Measurements from ENCODE around the gene AJAP1.
A peak's percentile ranks its signal among the peaks of the same experiment; 100 is the strongest.

Gene AJAP1

GRCh38 chr1:4697801-4698200 is 43.4 kb downstream of the AJAP1 start:
- Histone ChIP-seq H2BK15ac (replicated peaks; ENCODE audit: low read depth) (no peak overlapping the region), H2AK5ac (ENCODE audit: low read length) (no peak overlapping the region), H3K18ac (ENCODE audit: low read length) (no peak overlapping the region), H3K9ac (ENCODE audit: low read length) (no peak overlapping the region), H2BK5ac (ENCODE audit: low read length) (no peak overlapping the region), H4K8ac (ENCODE audit: low read depth, low read length) (no peak overlapping the region), H3K4me2 (ENCODE audit: low read length) (no peak overlapping the region), H3K4ac (ENCODE audit: low read depth, low read length) (no peak overlapping the region), H3K4me3 (ENCODE audit: low read length) (no peak overlapping the region), H3K79me2 (ENCODE audit: control insufficient read depth, insufficient read depth, low read length) (no peaks in the 10 kb centered on the region), H3K23ac (ENCODE audit: low read length) (no peak overlapping the region), H3K56ac (ENCODE audit: low read length) (no peak overlapping the region), H3K27ac (ENCODE audit: low read depth, low read length) (no peak overlapping the region), H3K36me3 (ENCODE audit: control insufficient read depth, insufficient read depth, low read length) (no peaks in the 10 kb centered on the region), H3K4me1 (ENCODE audit: control insufficient read depth, low read depth, low read length) (no peaks in the 10 kb centered on the region), H3K79me1 (ENCODE audit: low read length) (no peaks in the 10 kb centered on the region), H4K5ac (ENCODE audit: low read length) (no peak overlapping the region), H3K27me3 (ENCODE audit: insufficient read depth, low read length, poor library complexity) (no peaks in the 10 kb centered on the region), H2BK120ac (ENCODE audit: low read depth, low read length) (no peak overlapping the region)
- no peak for DNase-seq
- WGBS (ENCODE audit: extremely low coverage, insufficient coverage, low lambda C conversion rate): no CpG with 5 or more reads among the region's 19 CpGs

DNA sequence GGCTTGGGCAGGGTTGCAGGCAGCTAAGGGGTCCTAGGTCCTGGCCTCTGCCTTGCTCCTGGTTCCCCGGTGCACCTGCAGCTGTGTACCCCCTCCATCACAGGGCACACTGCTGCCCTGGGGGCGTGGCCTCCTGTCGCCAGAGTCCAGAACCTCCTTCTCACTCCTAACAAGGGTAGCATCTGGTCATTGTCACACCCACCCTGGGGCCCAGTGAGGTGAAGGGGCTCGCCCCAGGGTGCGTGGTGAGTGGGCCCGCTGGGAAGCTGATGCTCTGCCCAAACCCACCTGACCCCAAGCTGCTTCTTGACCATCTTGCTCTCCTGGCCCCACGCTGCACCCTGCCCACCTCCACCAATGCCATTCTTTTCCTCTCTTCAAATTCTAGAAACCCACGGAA is 44.5 kb downstream of the AJAP1 start:
- no peak overlapping the region for H3K4me3 ChIP-seq (ENCODE audit: low read length)
- no peaks in the 10 kb centered on the region for H3K36me3 ChIP-seq (ENCODE audit: control insufficient read depth, insufficient read depth, low read length)
- no peak overlapping the region for H3K56ac ChIP-seq (ENCODE audit: low read length)
- H3K18ac ChIP-seq (ENCODE audit: low read length): no peak overlapping the region
- no peak overlapping the region for H2AK5ac ChIP-seq (ENCODE audit: low read length)
- H3K23ac ChIP-seq (ENCODE audit: low read length): no peak overlapping the region
- no peaks in the 10 kb centered on the region for H3K4me1 ChIP-seq (ENCODE audit: control insufficient read depth, low read depth, low read length)
- no peaks in the 10 kb centered on the region for H3K79me2 ChIP-seq (ENCODE audit: control insufficient read depth, insufficient read depth, low read length)
- no peak overlapping the region for H3K4me2 ChIP-seq (ENCODE audit: low read length)
- H3K79me1 ChIP-seq (ENCODE audit: low read length): no peaks in the 10 kb centered on the region
- H2BK120ac ChIP-seq (ENCODE audit: low read depth, low read length): no peak overlapping the region
- no CpG with 5 or more reads among the region's 8 CpGs for WGBS (ENCODE audit: extremely low coverage, insufficient coverage, low lambda C conversion rate)
- H2BK5ac ChIP-seq (ENCODE audit: low read length): no peak overlapping the region
- no peak overlapping the region for H4K8ac ChIP-seq (ENCODE audit: low read depth, low read length)
- H3K27ac ChIP-seq (ENCODE audit: low read depth, low read length): no peak overlapping the region
- H3K4ac ChIP-seq (ENCODE audit: low read depth, low read length): no peak overlapping the region
- no peaks in the 10 kb centered on the region for H3K27me3 ChIP-seq (ENCODE audit: insufficient read depth, low read length, poor library complexity)
- DNase-seq: no peak
- no peak overlapping the region for H4K5ac ChIP-seq (ENCODE audit: low read length)
- H2BK15ac ChIP-seq (replicated peaks; ENCODE audit: low read depth): no peak overlapping the region
- no peak overlapping the region for H3K9ac ChIP-seq (ENCODE audit: low read length)

- no peak overlapping the region for H2BK5ac ChIP-seq (ENCODE audit: low read length)
- no peak for DNase-seq
- no peaks in the 10 kb centered on the region for H3K79me2 ChIP-seq (ENCODE audit: control insufficient read depth, insufficient read depth, low read length)
- H4K5ac ChIP-seq (ENCODE audit: low read length): no peak overlapping the region
- H3K4me2 ChIP-seq (ENCODE audit: low read length): no peak overlapping the region
- H3K23ac ChIP-seq (ENCODE audit: low read length): no peak overlapping the region
- no peaks in the 10 kb centered on the region for H3K4me1 ChIP-seq (ENCODE audit: control insufficient read depth, low read depth, low read length)
- no peak overlapping the region for H3K9ac ChIP-seq (ENCODE audit: low read length)
- no peak overlapping the region for H3K18ac ChIP-seq (ENCODE audit: low read length)
- no peak overlapping the region for H3K4me3 ChIP-seq (ENCODE audit: low read length)
- no peaks in the 10 kb centered on the region for H3K79me1 ChIP-seq (ENCODE audit: low read length)
- WGBS (ENCODE audit: extremely low coverage, insufficient coverage, low lambda C conversion rate): no CpG with 5 or more reads among the region's 21 CpGs
- H3K27me3 ChIP-seq (ENCODE audit: insufficient read depth, low read length, poor library complexity): no peaks in the 10 kb centered on the region
- H3K56ac ChIP-seq (ENCODE audit: low read length): no peak overlapping the region
- no peak overlapping the region for H2AK5ac ChIP-seq (ENCODE audit: low read length)
- no peak overlapping the region for H3K4ac ChIP-seq (ENCODE audit: low read depth, low read length)
- no peaks in the 10 kb centered on the region for H3K36me3 ChIP-seq (ENCODE audit: control insufficient read depth, insufficient read depth, low read length)
- H3K27ac ChIP-seq (ENCODE audit: low read depth, low read length): no peak overlapping the region
- H2BK15ac ChIP-seq (replicated peaks; ENCODE audit: low read depth): no peak overlapping the region
- no peak overlapping the region for H4K8ac ChIP-seq (ENCODE audit: low read depth, low read length)
- no peak overlapping the region for H2BK120ac ChIP-seq (ENCODE audit: low read depth, low read length)
Observed at GRCh38 chr1:4699376-4700301, 45.2 kb downstream of the AJAP1 start.

DNA sequence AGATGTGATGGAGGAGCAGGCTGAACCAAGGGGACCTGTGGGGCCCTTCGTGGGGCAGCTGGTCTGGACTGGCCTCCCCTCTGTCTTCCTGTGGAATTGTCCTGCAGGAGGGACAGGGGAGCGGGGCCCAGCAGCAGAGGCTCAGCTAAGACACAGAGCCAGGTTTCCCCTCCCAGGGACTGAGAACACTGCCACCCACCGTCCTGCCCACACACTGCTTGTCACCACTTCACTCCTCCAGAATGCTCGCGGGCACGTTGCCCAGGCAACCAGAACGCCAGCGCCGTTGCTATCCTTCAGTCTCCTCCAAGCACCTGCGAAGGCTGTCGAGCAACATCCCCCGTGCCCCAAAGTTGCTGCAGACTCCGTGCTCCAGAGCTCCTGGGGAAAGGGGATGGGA is 46.4 kb downstream of the AJAP1 start:
- no peak overlapping the region for H2BK15ac ChIP-seq (replicated peaks; ENCODE audit: low read depth)
- no peaks in the 10 kb centered on the region for H3K79me1 ChIP-seq (ENCODE audit: low read length)
- no peaks in the 10 kb centered on the region for H3K27me3 ChIP-seq (ENCODE audit: insufficient read depth, low read length, poor library complexity)
- H3K4me3 ChIP-seq (ENCODE audit: low read length): no peak overlapping the region
- H3K9ac ChIP-seq (ENCODE audit: low read length): no peak overlapping the region
- H3K27ac ChIP-seq (ENCODE audit: low read depth, low read length): no peak overlapping the region
- H3K4me2 ChIP-seq (ENCODE audit: low read length): no peak overlapping the region
- H2BK120ac ChIP-seq (ENCODE audit: low read depth, low read length): no peak overlapping the region
- no peak overlapping the region for H3K18ac ChIP-seq (ENCODE audit: low read length)
- no peak for DNase-seq
- H3K36me3 ChIP-seq (ENCODE audit: control insufficient read depth, insufficient read depth, low read length): no peaks in the 10 kb centered on the region
- H3K4me1 ChIP-seq (ENCODE audit: control insufficient read depth, low read depth, low read length): no peaks in the 10 kb centered on the region
- H4K5ac ChIP-seq (ENCODE audit: low read length): no peak overlapping the region
- H3K56ac ChIP-seq (ENCODE audit: low read length): no peak overlapping the region
- H4K8ac ChIP-seq (ENCODE audit: low read depth, low read length): no peak overlapping the region
- H3K4ac ChIP-seq (ENCODE audit: low read depth, low read length): no peak overlapping the region
- no peak overlapping the region for H2BK5ac ChIP-seq (ENCODE audit: low read length)
- H2AK5ac ChIP-seq (ENCODE audit: low read length): no peak overlapping the region
- no CpG with 5 or more reads among the region's 13 CpGs for WGBS (ENCODE audit: extremely low coverage, insufficient coverage, low lambda C conversion rate)
- no peak overlapping the region for H3K23ac ChIP-seq (ENCODE audit: low read length)
- H3K79me2 ChIP-seq (ENCODE audit: control insufficient read depth, insufficient read depth, low read length): no peaks in the 10 kb centered on the region

DNA sequence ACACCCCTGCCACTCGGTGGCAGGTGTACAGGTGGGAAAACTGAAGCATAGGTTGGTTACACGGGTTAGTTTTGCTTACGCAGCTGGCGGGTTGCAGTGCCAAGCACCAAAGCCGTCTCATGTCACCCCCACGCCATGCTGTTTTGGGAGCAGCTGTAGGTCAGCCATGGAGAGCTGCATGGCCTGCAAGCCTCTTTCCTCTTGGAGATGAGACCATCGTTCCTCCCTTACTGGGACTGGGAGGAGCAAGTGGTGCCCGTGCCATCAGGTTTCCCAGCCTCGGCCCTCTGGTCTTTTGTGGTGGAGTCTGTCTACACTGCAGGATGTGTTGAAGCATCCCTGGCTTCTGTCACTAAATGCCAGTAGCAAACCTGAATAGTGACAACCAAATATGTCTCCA is 46.9 kb downstream of the AJAP1 start:
- Histone ChIP-seq H2AK5ac (ENCODE audit: low read length) (no peak overlapping the region), H3K27me3 (ENCODE audit: insufficient read depth, low read length, poor library complexity) (no peaks in the 10 kb centered on the region), H3K4me2 (ENCODE audit: low read length) (no peak overlapping the region), H3K36me3 (ENCODE audit: control insufficient read depth, insufficient read depth, low read length) (no peaks in the 10 kb centered on the region), H3K27ac (ENCODE audit: low read depth, low read length) (no peak overlapping the region), H3K4ac (ENCODE audit: low read depth, low read length) (no peak overlapping the region), H3K79me1 (ENCODE audit: low read length) (no peaks in the 10 kb centered on the region), H3K23ac (ENCODE audit: low read length) (no peak overlapping the region), H4K5ac (ENCODE audit: low read length) (no peak overlapping the region), H2BK120ac (ENCODE audit: low read depth, low read length) (no peak overlapping the region), H3K56ac (ENCODE audit: low read length) (no peak overlapping the region), H3K18ac (ENCODE audit: low read length) (no peak overlapping the region), H3K4me3 (ENCODE audit: low read length) (no peak overlapping the region), H2BK5ac (ENCODE audit: low read length) (no peak overlapping the region), H3K9ac (ENCODE audit: low read length) (no peak overlapping the region), H3K4me1 (ENCODE audit: control insufficient read depth, low read depth, low read length) (no peaks in the 10 kb centered on the region), H4K8ac (ENCODE audit: low read depth, low read length) (no peak overlapping the region), H3K79me2 (ENCODE audit: control insufficient read depth, insufficient read depth, low read length) (no peaks in the 10 kb centered on the region), H2BK15ac (replicated peaks; ENCODE audit: low read depth) (no peak overlapping the region)
- no CpG with 5 or more reads among the region's 9 CpGs for WGBS (ENCODE audit: extremely low coverage, insufficient coverage, low lambda C conversion rate)
- DNase-seq: no peak

DNA sequence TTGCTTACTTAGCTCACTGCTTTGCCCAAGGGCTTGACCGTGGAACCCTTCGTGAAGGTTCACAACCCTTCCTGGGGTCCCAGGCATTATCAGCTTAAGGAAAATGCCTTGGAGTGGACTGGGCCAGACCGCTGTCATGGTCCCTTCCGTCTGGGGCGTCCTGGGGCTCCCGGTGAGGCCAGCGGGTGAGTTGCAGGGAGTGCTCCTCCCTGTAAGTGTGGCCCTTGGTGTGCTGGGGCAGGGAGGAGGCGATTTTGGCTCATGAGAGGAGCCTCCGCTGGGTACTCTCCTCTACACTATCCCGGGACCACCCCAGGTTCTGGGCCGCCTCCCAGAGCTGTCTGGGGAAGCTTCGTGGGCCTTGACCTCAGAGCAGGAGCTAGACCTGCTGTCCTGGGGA is 48.1 kb downstream of the AJAP1 start:
- Histone ChIP-seq H3K56ac (ENCODE audit: low read length) (no peak overlapping the region), H3K4me3 (ENCODE audit: low read length) (no peak overlapping the region), H3K4me2 (ENCODE audit: low read length) (no peak overlapping the region), H2BK120ac (ENCODE audit: low read depth, low read length) (no peak overlapping the region), H3K79me1 (ENCODE audit: low read length) (no peaks in the 10 kb centered on the region), H2AK5ac (ENCODE audit: low read length) (no peak overlapping the region), H3K9ac (ENCODE audit: low read length) (no peak overlapping the region), H2BK15ac (replicated peaks; ENCODE audit: low read depth) (no peak overlapping the region), H3K18ac (ENCODE audit: low read length) (peak overlapping the region; percentile 13), H3K27me3 (ENCODE audit: insufficient read depth, low read length, poor library complexity) (no peaks in the 10 kb centered on the region), H4K5ac (ENCODE audit: low read length) (no peak overlapping the region), H3K4me1 (ENCODE audit: control insufficient read depth, low read depth, low read length) (no peaks in the 10 kb centered on the region), H4K8ac (ENCODE audit: low read depth, low read length) (no peak overlapping the region), H3K4ac (ENCODE audit: low read depth, low read length) (no peak overlapping the region), H3K27ac (ENCODE audit: low read depth, low read length) (no peak overlapping the region), H3K36me3 (ENCODE audit: control insufficient read depth, insufficient read depth, low read length) (no peaks in the 10 kb centered on the region), H3K79me2 (ENCODE audit: control insufficient read depth, insufficient read depth, low read length) (no peaks in the 10 kb centered on the region), H3K23ac (ENCODE audit: low read length) (no peak overlapping the region), H2BK5ac (ENCODE audit: low read length) (no peak overlapping the region)
- no peak for DNase-seq
- WGBS (ENCODE audit: extremely low coverage, insufficient coverage, low lambda C conversion rate): no CpG with 5 or more reads among the region's 12 CpGs
